ENCODE data around the gene NPBWR2.
A peak's percentile ranks its signal among the peaks of the same experiment; 100 is the strongest.

Gene NPBWR2

GRCh38 chr20:64053841-64054661, 53.3 kb downstream of the NPBWR2 start:
- DNase-seq (ENCODE audit: low read depth, low spot score), result peak; percentile 23
- no peak overlapping the region for H3K4me3 ChIP-seq (ENCODE audit: low read depth, low read length)
- TF ChIP-seq, protein P1, sequence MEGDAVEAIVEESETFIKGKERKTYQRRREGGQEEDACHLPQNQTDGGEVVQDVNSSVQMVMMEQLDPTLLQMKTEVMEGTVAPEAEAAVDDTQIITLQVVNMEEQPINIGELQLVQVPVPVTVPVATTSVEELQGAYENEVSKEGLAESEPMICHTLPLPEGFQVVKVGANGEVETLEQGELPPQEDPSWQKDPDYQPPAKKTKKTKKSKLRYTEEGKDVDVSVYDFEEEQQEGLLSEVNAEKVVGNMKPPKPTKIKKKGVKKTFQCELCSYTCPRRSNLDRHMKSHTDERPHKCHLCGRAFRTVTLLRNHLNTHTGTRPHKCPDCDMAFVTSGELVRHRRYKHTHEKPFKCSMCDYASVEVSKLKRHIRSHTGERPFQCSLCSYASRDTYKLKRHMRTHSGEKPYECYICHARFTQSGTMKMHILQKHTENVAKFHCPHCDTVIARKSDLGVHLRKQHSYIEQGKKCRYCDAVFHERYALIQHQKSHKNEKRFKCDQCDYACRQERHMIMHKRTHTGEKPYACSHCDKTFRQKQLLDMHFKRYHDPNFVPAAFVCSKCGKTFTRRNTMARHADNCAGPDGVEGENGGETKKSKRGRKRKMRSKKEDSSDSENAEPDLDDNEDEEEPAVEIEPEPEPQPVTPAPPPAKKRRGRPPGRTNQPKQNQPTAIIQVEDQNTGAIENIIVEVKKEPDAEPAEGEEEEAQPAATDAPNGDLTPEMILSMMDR (IDR thresholded peaks at IDR 0.05; ENCODE audit: low read depth, low read length), result peak; percentile 33
- in situ Hi-C loops (cut with HindIII; ENCODE audit: low sequenced_read_pairs), result no loop called here

Data from astrocyte of the spinal cord (primary cell).